Keratinocyte (primary cell): ENCODE results near the gene NDUFS6. TPM values are rescaled to one million over a fixed set of nuclear protein-coding genes. Genes with fewer than 3 reads are reported as not detected.

Experiments used
- DNase-seq: peaks from one replicate; pipeline ENCODE4 v3.0.0-alpha.2; 2011; ENCODE audit warnings: low read depth, missing footprints, low spot score
- FAIRE-seq: peaks from 2 replicates; lab custom pipeline; 2011; peaks lifted over from hg19 to GRCh38; lab: Jason Lieb, UNC
- H2AFZ ChIP-seq: 2 replicates; pipeline ENCODE4 v1.6.0; 2012; ENCODE audit warnings: low read length, control low read depth, inconsistent platforms; ENCODE audit not compliant: control insufficient read depth
- H3K27ac ChIP-seq: 2 replicates; pipeline ENCODE4 v1.5.1; 2011; ENCODE audit warnings: low read length; ENCODE audit not compliant: control insufficient read depth, insufficient read depth
- H3K27me3 ChIP-seq: 3 replicates; pipeline ENCODE4 v1.6.0; 2011; ENCODE audit warnings: low read length; ENCODE audit not compliant: control insufficient read depth, insufficient read depth; ENCODE audit errors: extremely low read depth
- H3K36me3 ChIP-seq, 2 experiments: 2 replicates in 1 of 2; 3 replicates in 1 of 2; pipeline ENCODE4 v1.5.1; 2011; ENCODE audit warnings: low read length in 2 of 2, mild to moderate bottlenecking in 1 of 2; ENCODE audit not compliant: control insufficient read depth in 2 of 2, insufficient read depth in 2 of 2; ENCODE audit errors: extremely low read depth in 1 of 2
- H3K4me1 ChIP-seq: 3 replicates; pipeline ENCODE4 v1.5.1; 2011; ENCODE audit warnings: low read length; ENCODE audit not compliant: control insufficient read depth, insufficient read depth; ENCODE audit errors: extremely low read depth
- H3K4me2 ChIP-seq: 3 replicates; pipeline ENCODE4 v1.6.0; 2011; ENCODE audit warnings: low read depth, low read length; ENCODE audit not compliant: control insufficient read depth, insufficient read depth; ENCODE audit errors: extremely low read depth
- H3K4me3 ChIP-seq, 3 experiments: fragments of 200-600 bp in 1 of 3; sonication (generic) in 1 of 3; 2 replicates in 2 of 3; 3 replicates in 1 of 3; pipeline ENCODE4 v1.5.1; 2011 to 2016; ENCODE audit warnings: low read length in 3 of 3, mild to moderate bottlenecking in 3 of 3, control low read depth in 2 of 3, inconsistent platforms in 1 of 3, low read depth in 1 of 3, mixed read lengths in 1 of 3, mixed run types in 1 of 3, moderate library complexity in 1 of 3; ENCODE audit not compliant: control insufficient read depth in 2 of 3, insufficient read depth in 2 of 3; ENCODE audit errors: extremely low read depth in 1 of 3
- H3K79me2 ChIP-seq: 2 replicates; pipeline ENCODE4 v1.6.0; 2012; ENCODE audit warnings: low read length; ENCODE audit not compliant: control insufficient read depth, insufficient read depth
- H3K9ac ChIP-seq: 3 replicates; pipeline ENCODE4 v1.6.0; 2011; ENCODE audit warnings: low read length; ENCODE audit not compliant: control insufficient read depth, insufficient read depth; ENCODE audit errors: extremely low read depth
- H3K9me1 ChIP-seq: 3 replicates; pipeline ENCODE4 v1.6.0; 2011; ENCODE audit warnings: low read length; ENCODE audit not compliant: control insufficient read depth, insufficient read depth; ENCODE audit errors: extremely low read depth
- H3K9me3 ChIP-seq: 2 replicates; pipeline ENCODE4 v1.5.1; 2012; ENCODE audit warnings: low read depth, low read length; ENCODE audit not compliant: control insufficient read depth
- H4K20me1 ChIP-seq: 3 replicates; pipeline ENCODE4 v1.6.0; 2011; ENCODE audit warnings: low read length; ENCODE audit not compliant: control insufficient read depth, insufficient read depth; ENCODE audit errors: extremely low read depth
- EZH2 ChIP-seq: IDR thresholded peaks from one replicate; pipeline ENCODE4 v1.6.1; 2012; ENCODE audit warnings: inconsistent platforms, mild to moderate bottlenecking, low read length, moderate library complexity
- dilution Hi-C: fragments of 300-500 bp; cut with MboI; formaldehyde crosslinking; loops from one replicate; pipeline ENCODE4 v1.7.0; 2020; ENCODE audit warnings: low sequenced_read_pairs; ENCODE audit not compliant: extremely low pct_ligation_motif_present
- polyA plus RNA-seq, 5 experiments: library from polyadenylated mRNA; depleted of rRNA in 3 of 5; stranded (reverse) in 3 of 5; stranded (forward) in 1 of 5; unstranded in 1 of 5; fragments of >200 nt; gene quantifications; 1 replicate in 1 of 5; 2 replicates in 3 of 5; 3 replicates in 1 of 5; pipeline versions ENCODE4 v1.2.1 to v1.2.3, GENCODE V29; 2011 to 2012; ENCODE audit warnings: missing spikeins in 2 of 5, low read depth in 1 of 5, low replicate concordance in 1 of 5
- TF ChIP-seq, protein P1 (sequence below), 3 experiments: IDR thresholded peaks in 1 of 3; conservative IDR thresholded peaks in 1 of 3; optimal IDR thresholded peaks in 1 of 3; 2 replicates in 2 of 3; 3 replicates in 1 of 3; pipeline versions ENCODE3 to v1.5.1; 2011; ENCODE audit warnings: low read length in 3 of 3, mild to moderate bottlenecking in 3 of 3, moderate library complexity in 2 of 3, control low read depth in 1 of 3, inconsistent platforms in 1 of 3; ENCODE audit not compliant: insufficient read depth in 2 of 3; ENCODE audit errors: extremely low read depth in 1 of 3

Gene NDUFS6
- polyA plus RNA-seq, 1 donor (not counting 4 experiments of a cell fraction or from before 2014, with no cell fraction given): 66.3 TPM

DNA sequence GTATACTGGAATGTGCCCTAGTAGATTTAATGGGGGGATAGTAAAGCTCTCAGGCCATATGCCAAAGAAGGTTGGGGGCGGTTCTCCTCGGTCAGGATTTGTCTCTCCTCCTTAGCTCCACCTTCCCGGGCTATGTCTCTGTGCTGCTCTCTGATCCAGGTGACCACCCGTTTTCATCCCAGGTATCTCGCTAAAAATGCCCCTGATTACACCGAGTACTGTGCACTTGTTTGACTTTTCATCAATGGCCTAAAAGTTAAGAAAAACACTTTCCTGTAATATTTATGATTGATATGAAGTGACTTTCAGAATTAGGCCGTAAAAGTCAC, 724 bp downstream of the NDUFS6 start:
- DNase-seq (no peak), FAIRE-seq (no peak)
- no peaks in the 10 kb centered on the region for H3K9me1 ChIP-seq
- no peaks in the 10 kb centered on the region for H3K27me3 ChIP-seq
- H3K4me2 ChIP-seq: peak overlapping the region; percentile 100
- peak overlapping the region; percentile 77 to 97 (median 95) for H3K4me3 ChIP-seq
- dilution Hi-C loops: no loop called here
- no peaks in the 10 kb centered on the region for H4K20me1 ChIP-seq
- H3K36me3 ChIP-seq: peaks cover 34 to 50% of the 10 kb centered on the region in 2 experiments
- no peak for TF ChIP-seq EZH2
- TF ChIP-seq, protein P1, sequence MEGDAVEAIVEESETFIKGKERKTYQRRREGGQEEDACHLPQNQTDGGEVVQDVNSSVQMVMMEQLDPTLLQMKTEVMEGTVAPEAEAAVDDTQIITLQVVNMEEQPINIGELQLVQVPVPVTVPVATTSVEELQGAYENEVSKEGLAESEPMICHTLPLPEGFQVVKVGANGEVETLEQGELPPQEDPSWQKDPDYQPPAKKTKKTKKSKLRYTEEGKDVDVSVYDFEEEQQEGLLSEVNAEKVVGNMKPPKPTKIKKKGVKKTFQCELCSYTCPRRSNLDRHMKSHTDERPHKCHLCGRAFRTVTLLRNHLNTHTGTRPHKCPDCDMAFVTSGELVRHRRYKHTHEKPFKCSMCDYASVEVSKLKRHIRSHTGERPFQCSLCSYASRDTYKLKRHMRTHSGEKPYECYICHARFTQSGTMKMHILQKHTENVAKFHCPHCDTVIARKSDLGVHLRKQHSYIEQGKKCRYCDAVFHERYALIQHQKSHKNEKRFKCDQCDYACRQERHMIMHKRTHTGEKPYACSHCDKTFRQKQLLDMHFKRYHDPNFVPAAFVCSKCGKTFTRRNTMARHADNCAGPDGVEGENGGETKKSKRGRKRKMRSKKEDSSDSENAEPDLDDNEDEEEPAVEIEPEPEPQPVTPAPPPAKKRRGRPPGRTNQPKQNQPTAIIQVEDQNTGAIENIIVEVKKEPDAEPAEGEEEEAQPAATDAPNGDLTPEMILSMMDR (optimal IDR thresholded peaks at IDR 0.05 in 1 of 3, IDR thresholded peaks at IDR 0.05 in 1 of 3, conservative IDR thresholded peaks at IDR 0.05 in 1 of 3; ENCODE audit: extremely low read depth in 1 of 3, insufficient read depth in 2 of 3, low read length in 3 of 3): no peak
- H2AFZ ChIP-seq: no peak overlapping the region
- H3K9ac ChIP-seq: peak overlapping the region; percentile 91
- H3K9me3 ChIP-seq: no peaks in the 10 kb centered on the region
- peaks cover 91% of the 10 kb centered on the region for H3K79me2 ChIP-seq
- H3K27ac ChIP-seq: peak overlapping the region; percentile 95
- H3K4me1 ChIP-seq: peaks cover 14% of the 10 kb centered on the region

- H3K4me3 ChIP-seq: no peak overlapping the region
- DNase-seq (no peak), FAIRE-seq (no peak)
- no peak for TF ChIP-seq EZH2
- TF ChIP-seq, protein P1 (optimal IDR thresholded peaks at IDR 0.05 in 1 of 3, IDR thresholded peaks at IDR 0.05 in 1 of 3, conservative IDR thresholded peaks at IDR 0.05 in 1 of 3; ENCODE audit: extremely low read depth in 1 of 3, insufficient read depth in 2 of 3, low read length in 3 of 3): no peak
- H3K9me1 ChIP-seq: no peaks in the 10 kb centered on the region
- dilution Hi-C loops: no loop called here
- peaks cover 24 to 52% of the 10 kb centered on the region in 2 experiments for H3K36me3 ChIP-seq
- H3K4me2 ChIP-seq: no peak overlapping the region
- no peak overlapping the region for H3K9ac ChIP-seq
- no peaks in the 10 kb centered on the region for H4K20me1 ChIP-seq
- H3K27me3 ChIP-seq: no peaks in the 10 kb centered on the region
- H3K27ac ChIP-seq: no peak overlapping the region
- H3K4me1 ChIP-seq: peaks cover 19% of the 10 kb centered on the region
- no peak overlapping the region for H2AFZ ChIP-seq
- H3K9me3 ChIP-seq: peaks cover 4% of the 10 kb centered on the region
- H3K79me2 ChIP-seq: peaks cover 88% of the 10 kb centered on the region
Observed at GRCh38 chr5:1803192-1803591, 2.0 kb downstream of the NDUFS6 start.
